GM23338 (cell line): Measurements from ENCODE around the gene DNAJC15.

Experiments used
- CREB1 ChIP-seq: fragments of 250-450 bp; sonication (Bioruptor Pico); IDR thresholded peaks from 2 replicates; pipeline ENCODE4 v1.5.0; 2020; ENCODE audit warnings: low read depth, mild to moderate bottlenecking, moderate library complexity
- EZH2 ChIP-seq: fragments of 200-600 bp; sonication (generic); IDR thresholded peaks from one replicate; pipeline ENCODE4 v1.8.0; 2017; ENCODE audit warnings: antibody characterized with exemption, mild to moderate bottlenecking, low read depth; ENCODE audit not compliant: unreplicated experiment
- POLR2AphosphoS5 ChIP-seq: IDR thresholded peaks from 2 replicates; pipeline ENCODE4 v1.6.1; 2016; ENCODE audit warnings: antibody characterized with exemption, low read depth
- TF ChIP-seq, protein P1 (sequence below), 2 experiments: fragments of 200-600 bp in 1 of 2; sonication (generic) in 1 of 2; conservative IDR thresholded peaks; 2 replicates each; pipeline versions ENCODE4 v1.5.1 to v1.6.1; 2016 to 2017; ENCODE audit warnings: antibody characterized with exemption in 2 of 2, low read depth in 2 of 2, mild to moderate bottlenecking in 2 of 2, moderate library complexity in 1 of 2

DNA sequence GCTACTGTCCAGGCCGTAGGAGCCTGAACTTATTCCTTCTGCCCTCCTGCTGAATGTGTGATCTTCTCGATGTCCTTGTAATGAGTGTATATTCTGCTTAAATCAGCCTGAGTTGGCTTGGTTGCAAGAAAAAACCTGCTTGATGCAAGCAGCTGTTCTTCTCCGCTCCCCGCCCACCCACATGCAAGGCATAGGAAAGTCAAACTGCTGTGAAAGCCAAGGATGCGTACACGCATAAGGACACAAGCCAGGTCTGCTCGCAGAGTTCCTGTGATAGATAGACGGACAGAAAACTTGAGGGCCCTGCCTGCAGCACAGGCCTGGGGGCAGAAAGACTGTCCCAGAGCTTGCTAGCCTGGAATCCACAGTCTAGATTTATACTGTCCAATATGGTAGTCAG lies 101.1 kb downstream of the DNAJC15 start:
- TF ChIP-seq POLR2AphosphoS5 = no peak
- TF ChIP-seq, protein P1, sequence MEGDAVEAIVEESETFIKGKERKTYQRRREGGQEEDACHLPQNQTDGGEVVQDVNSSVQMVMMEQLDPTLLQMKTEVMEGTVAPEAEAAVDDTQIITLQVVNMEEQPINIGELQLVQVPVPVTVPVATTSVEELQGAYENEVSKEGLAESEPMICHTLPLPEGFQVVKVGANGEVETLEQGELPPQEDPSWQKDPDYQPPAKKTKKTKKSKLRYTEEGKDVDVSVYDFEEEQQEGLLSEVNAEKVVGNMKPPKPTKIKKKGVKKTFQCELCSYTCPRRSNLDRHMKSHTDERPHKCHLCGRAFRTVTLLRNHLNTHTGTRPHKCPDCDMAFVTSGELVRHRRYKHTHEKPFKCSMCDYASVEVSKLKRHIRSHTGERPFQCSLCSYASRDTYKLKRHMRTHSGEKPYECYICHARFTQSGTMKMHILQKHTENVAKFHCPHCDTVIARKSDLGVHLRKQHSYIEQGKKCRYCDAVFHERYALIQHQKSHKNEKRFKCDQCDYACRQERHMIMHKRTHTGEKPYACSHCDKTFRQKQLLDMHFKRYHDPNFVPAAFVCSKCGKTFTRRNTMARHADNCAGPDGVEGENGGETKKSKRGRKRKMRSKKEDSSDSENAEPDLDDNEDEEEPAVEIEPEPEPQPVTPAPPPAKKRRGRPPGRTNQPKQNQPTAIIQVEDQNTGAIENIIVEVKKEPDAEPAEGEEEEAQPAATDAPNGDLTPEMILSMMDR (conservative IDR thresholded peaks at IDR 0.05; ENCODE audit: low read depth in 2 of 2) = no peak
- TF ChIP-seq EZH2 = no peak
- no peak for TF ChIP-seq CREB1
